GM12873 (cell line): ENCODE results near the gene CEP131.

Source experiments
- TF ChIP-seq, protein P1 (sequence below): IDR thresholded peaks from 2 replicates; pipeline ENCODE4 v1.5.1; 2012; ENCODE audit warnings: low read depth, mild to moderate bottlenecking, moderate library complexity, low read length, control low read depth; ENCODE audit not compliant: insufficient read depth; ENCODE audit errors: missing control alignments

CEP131 gene

GRCh38 chr17:81162491-81162890, 60.3 kb downstream of the CEP131 start:
- TF ChIP-seq, protein P1, sequence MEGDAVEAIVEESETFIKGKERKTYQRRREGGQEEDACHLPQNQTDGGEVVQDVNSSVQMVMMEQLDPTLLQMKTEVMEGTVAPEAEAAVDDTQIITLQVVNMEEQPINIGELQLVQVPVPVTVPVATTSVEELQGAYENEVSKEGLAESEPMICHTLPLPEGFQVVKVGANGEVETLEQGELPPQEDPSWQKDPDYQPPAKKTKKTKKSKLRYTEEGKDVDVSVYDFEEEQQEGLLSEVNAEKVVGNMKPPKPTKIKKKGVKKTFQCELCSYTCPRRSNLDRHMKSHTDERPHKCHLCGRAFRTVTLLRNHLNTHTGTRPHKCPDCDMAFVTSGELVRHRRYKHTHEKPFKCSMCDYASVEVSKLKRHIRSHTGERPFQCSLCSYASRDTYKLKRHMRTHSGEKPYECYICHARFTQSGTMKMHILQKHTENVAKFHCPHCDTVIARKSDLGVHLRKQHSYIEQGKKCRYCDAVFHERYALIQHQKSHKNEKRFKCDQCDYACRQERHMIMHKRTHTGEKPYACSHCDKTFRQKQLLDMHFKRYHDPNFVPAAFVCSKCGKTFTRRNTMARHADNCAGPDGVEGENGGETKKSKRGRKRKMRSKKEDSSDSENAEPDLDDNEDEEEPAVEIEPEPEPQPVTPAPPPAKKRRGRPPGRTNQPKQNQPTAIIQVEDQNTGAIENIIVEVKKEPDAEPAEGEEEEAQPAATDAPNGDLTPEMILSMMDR = no peak

- TF ChIP-seq, protein P1 = no peak
These were observed 60.8 kb downstream of the CEP131 start for GRCh38 chr17:81161972-81162371.

GRCh38 chr17:81161536-81161935, 61.2 kb downstream of the CEP131 start:
- TF ChIP-seq, protein P1 = no peak

- TF ChIP-seq, protein P1 = no peak
These were observed 61.9 kb downstream of the CEP131 start for GRCh38 chr17:81160747-81161453.

DNA sequence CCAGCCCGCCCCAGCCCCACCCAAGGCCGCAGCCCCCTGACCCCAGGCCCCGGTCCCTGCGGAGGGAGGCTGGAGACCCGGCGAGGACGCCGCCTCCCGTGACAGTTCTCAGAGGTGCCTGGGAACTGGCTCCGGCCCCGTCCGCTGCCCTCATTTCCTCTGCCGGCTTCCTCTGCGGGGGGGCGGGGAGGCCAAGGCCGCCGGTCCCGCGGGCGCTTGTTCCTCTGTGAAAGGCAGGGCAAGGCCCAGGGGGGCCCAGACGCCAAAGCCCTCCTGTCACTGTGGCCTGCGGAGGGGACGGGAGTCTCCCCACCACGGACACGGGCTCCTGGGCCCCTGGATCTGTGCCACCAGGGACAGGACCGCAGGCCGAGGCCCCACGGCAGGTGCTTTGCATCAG, 62.5 kb downstream of the CEP131 start:
- TF ChIP-seq, protein P1 = no peak

GRCh38 chr17:81159611-81160265, 63.0 kb downstream of the CEP131 start:
- TF ChIP-seq, protein P1 = no peak

DNA sequence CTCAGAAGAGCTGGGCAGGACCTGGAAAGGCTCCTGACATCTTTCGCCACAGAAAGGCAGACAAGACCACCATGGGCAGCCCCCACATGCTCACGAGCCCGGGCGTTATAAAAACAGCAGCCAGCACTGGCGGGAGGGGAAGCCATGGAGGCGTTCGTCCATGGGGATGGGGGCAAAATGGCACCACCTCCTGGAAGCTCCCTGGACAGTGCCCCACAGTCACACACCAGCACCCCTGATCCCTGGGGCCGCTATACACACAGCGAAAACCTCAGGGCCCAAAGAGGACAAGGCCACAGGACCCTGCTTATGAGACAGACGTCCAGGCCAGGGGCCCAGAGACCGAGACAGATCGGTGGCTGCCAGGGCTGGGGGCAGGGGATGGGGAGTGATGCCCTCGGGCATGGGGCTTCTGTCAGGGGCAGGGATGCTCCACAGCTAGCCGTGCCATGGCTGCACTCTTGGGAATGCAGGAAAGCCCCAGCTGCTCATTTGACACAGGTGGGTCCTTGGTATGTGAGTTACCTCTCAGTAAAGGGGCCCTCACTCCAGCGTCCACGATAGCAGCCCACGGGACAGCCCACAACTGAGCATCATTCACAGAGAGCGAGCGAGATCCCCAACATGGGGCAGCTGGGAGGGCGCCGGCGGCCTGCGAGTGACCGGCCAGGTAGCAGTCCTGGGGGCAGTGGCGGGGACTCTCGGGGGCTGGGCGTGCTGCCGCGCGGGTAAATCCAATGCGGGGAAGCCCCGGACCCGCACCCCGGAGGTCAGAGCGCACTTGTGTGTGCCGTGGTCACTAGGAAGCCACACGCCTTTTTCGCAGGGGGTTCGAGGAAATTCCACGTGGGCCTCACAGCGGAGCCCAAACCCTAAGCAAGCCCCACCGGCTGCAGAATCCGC, 63.8 kb downstream of the CEP131 start:
- TF ChIP-seq, protein P1 = no peak
